HG02970 (cell line): ENCODE measurements around the gene RCSD1.

ENCODE experiments used
- ATAC-seq: cut with Tn5 transposase; IDR thresholded peaks from one replicate; pipeline ENCODE4 v1.9.1; 2021; ENCODE audit warnings: mild to moderate bottlenecking, moderate library complexity, moderate number of reproducible peaks; ENCODE audit not compliant: unreplicated experiment, low FRiP score

Gene RCSD1

DNA sequence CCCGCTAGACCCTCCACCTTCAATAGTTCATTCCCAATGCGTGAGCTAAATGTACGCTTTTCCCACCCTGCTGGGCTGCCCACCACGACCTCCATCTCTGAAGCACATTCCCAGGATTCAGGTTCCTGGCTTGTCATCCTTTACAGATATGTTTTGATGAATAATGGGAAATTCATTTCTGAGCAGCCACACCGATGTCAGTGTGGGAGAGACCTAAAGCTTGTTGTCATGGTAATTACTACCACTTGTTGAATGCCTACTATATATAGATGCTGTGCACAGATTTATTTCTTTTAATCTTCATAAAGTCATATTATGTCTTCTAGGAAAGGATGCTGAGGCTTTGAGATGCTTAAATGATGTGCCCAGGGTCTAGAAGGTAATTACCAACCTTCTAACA, 8.0 kb downstream of the RCSD1 start:
- no peak for ATAC-seq

DNA sequence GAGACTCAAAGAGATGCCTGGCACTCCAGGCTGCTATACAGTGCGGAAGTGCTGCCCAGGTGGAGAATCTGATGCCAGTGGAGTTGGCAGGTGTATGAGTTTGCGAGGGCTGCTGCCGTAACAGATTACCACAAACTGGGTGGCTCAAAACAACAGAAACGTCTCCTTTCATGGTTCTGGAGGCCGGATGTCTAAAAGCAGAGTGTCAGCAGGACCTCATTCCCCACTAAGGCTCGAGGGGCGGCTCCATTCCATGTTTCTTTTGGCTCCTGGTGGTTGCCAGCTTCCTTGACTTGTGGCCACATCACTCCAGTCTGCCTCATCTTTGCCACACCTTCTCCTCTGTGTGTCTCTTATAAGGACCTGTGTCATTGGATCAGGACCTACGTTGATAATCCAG, 10.0 kb downstream of the RCSD1 start:
- no peak for ATAC-seq

DNA sequence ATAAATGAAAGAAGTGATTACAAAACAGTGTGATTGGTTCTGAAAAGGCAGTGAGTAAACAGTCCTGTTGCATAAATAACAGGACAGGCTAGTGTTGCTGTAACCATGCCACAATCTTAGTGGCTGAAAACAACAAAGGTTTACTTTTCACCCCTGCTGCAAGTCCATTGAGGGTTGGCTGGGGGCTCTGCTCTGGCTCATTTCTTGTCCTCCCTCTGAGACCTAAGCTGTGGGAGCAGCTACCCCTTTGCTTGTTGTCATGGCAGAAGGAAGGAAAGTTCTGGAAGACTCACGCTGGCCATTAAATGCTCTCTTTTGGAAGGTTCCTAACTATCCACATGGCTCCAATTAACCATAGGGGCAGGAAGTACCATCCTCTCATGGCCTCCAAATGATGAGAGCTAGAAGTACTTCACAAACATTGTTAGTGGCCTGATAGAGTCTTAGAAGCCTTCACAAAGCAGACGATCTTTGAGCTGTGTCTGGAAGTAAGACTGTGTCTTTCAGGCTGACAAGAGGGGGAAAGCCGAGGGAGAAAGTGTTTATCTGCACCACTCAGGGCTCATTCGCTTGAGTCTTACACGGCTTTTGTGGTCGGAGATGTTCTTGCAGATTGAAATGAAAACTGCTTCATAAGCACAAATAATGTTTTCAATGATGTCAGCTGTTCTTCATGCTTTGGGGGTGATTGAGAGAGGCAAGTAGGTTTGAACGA, 11.9 kb downstream of the RCSD1 start:
- ATAC-seq, result no peak

DNA sequence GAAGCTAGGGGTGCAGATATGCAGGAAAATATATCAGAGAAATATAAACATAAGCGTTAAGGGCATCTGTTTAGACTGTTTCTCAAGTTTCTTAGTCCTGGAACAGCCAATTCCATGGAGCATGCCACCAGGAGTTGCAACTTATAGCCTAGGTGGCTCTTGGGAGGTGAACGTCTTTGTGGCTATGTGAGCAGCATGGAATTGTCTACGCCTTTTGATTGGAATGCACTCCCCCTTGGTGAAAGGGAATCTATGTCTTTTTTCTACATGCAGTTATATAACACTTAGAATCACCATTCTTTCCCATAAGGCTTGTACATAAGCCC, 12.4 kb downstream of the RCSD1 start:
- ATAC-seq, result no peak

DNA sequence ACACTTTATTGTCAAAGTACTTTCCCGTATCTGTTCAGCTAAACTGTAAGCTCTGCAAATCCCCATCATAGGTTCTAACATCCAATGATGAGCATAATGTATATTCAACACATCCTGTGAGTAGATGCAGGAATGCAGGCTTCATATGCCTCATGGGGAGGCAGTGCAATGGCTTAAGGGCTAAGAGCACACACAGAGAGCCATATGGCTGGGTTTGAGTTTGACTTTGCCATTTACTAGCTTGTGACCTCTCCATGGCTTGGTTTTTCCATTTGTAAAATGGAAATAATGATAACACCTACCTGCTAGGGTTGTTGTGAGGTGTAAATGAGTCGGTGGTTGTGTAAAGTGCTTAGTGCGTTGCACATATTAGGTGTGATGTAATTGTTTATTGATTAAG, 13.4 kb downstream of the RCSD1 start:
- no peak for ATAC-seq

DNA sequence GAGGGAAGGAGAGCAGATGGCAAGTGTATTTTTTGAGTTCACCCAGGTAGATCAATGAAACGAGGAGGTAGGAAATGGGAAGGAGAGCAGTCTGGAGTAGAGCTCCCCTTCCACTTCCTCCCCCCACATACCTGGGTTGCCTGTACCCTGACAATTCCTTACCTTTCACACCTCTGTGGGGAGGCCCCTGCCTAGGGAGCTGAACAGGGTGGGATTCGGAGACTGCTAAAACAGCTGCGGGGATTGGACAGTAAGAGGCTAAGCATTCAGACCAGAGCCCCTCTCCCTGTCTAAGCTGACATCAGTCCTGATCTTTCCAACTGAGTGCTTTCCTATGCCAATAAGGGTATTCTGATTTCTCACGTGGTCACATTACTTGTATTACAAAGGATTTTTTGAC, 14.5 kb downstream of the RCSD1 start:
- ATAC-seq, result no peak

DNA sequence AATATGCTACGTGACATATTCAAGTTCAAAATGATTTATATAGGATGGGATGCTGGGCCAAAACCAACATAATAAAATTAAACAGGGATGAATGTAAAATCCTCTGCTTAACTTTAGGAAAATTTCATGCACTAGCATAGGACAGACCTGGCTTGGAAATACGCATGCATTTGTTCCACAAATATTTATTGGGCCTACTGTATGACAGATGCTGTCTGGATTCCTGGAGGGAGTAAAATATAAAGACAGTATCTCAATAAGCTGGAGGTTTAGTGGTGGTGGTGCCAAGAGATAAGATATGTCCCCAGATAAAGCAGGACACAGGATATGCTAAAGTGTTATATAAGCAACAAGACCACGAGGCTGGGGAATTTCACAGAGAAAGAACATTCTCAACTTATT, 15.1 kb downstream of the RCSD1 start:
- no peak for ATAC-seq

DNA sequence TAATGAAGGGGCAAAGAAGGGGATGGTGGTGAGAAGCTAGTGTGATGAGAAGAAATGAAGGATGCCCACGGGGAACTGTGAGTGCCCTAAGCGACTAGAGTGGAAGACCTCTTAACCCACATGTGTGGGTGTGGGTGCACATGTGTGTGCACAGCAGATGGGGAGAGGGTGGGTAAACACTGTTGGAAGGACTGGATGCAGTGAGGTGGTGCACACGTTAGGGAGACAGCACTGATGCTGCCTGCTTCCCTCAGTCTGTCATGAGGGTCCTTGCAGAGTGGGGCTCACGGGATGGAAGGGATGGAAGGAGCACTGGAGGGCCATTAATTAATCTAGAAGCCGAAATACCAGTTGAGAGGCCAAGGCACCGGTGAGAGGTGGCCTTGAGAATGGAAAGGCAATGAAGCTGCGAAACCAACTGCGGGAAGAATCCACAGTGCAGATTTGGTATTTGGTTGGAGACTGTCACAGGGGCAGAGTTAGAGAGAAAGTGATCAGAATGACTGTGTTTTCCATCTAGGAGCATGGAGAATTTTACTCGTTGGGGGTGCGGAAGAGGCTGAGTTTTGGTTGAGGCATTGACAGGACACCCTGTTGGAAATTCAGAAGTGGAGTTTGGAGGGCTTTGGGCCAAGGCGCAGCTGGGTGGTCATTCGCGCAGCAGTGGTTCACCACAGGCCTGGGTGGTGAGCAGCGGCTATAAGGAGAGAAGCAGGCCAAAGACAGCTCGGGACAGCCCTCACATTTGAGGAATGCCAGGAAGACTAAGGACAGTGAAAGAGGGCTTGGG, 15.8 kb downstream of the RCSD1 start:
- no peak for ATAC-seq

DNA sequence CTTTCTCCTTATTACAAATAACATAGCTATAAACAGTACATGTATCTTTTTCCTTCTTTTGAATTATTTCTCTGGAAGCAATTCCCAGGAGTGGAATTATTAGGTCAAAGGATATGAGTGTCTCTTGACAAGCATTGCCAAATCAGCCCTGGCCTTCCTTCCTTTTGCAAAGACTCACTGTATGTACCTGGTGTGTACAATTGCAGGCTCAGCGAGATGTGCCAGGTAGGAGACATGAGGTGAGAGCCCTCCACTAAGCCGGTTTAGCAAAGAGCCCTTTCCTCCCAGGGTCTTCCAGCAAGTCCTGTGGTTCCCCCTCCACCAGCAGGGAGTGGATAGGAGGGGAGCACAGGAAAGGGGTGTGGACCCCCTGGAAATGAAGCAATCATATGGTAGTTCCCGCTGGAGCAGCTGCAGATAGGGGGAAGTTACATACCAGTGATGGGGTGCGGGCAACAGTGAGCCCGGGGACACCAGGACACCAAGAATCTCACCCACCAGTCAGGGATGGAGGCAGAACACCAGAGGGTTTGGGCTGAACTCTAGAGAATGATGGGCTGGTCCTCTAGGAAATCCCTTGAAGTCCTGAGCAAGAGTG, 18.3 kb downstream of the RCSD1 start:
- no peak for ATAC-seq

DNA sequence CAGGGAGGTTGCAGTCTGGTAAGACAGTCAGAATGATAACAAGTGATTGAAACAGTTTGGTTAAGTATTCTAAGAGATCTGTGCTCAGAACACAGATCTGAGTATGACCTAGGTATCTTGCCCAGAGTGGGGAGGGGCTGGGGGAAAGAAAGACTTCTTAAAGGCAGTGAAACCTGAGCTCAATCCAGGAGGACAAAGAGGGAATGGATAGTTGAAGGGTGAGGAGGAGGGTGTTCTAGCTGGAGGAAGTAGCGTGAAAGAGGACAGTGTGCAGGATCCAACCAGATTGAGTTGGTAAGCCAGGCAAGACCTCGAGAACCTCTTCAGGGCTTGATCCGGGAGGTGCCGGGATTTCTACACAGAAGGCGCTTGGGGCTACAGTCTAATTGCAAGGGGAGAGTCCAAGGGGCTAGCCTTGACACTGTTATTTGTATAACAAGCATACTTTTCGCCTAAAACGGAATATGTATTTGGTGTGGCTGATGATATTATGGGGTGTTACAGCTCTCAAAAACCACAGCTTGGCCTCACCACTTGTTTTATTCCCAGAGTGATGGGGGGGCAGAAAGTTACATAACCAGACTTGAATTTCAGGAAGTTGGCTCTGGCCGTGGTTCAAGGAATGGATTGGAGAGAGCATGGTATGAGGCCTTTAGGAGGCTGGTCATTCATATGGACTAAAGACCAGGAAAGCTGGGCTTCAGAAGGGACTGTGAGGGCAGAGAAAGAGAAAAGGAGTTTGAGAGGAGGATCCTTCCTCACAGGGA, 19.1 kb downstream of the RCSD1 start:
- ATAC-seq, result no peak

DNA sequence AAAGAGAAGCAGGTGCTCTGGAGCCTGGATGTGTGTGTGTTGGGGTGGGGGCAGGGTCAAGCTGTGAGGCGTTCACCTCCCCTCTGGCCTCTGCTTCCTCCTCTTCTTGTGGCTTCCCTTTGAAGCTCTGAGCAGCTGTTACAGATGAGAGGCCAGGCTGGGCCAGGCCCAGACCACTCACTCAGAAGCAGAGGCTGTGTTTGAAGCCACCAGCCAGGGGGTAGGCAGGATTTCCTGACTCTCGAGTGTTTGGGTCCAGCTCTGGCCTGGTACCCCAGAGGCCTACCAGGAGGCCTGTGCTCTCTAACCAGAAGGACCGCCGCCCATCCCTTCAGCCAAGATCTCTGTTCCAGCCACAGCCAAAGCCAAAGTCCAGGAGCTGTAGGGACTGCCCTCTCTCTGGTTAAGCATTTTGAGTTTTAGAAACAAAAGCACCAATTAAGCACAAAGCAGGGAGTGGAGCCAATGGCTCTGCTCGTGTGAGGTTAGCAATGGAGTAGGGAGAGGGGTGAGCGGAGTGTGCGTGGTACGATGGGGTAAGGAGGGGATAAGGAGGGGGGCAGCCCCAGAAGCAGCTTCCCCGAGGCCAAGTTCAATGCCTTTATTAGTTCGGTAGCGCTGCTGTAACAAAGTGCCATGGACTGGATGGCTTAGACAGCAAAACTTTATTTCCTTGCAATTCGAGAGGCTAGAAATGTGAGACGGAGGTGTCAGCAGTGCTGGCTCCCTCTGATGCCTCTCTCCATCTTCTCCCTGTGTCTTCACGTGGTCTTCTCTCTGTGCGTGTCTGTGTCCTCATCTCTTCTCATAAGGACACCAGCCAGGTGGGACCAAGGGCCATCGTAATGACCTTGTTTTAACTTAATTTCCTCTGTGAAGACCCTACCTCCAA, 20.5 kb downstream of the RCSD1 start:
- ATAC-seq, result no peak

DNA sequence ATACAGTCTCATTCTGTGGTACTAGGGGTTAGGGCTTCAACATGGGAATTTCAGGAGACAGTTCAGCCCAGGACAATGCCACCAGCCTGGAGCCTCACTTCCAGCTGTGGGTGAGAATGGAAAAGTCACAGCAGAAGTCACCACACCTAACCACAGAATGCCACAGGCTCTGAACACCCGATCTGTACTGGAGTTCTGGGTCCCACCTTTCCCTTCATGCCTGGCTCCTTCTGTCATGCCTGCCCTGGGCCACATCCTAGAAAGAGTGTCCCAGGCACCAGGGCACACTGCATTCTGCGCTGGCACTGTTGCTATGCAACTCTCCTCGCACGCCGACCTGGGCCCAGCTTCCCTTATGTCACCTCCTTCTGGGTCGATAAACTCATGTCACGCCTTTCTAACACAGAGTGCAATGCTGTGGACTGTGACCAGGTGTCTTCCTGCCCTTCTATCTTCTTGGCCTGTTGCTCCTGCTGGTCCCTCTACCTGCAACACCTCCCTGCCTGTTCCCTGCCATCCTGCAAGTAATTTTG, 21.2 kb downstream of the RCSD1 start:
- ATAC-seq, result no peak

DNA sequence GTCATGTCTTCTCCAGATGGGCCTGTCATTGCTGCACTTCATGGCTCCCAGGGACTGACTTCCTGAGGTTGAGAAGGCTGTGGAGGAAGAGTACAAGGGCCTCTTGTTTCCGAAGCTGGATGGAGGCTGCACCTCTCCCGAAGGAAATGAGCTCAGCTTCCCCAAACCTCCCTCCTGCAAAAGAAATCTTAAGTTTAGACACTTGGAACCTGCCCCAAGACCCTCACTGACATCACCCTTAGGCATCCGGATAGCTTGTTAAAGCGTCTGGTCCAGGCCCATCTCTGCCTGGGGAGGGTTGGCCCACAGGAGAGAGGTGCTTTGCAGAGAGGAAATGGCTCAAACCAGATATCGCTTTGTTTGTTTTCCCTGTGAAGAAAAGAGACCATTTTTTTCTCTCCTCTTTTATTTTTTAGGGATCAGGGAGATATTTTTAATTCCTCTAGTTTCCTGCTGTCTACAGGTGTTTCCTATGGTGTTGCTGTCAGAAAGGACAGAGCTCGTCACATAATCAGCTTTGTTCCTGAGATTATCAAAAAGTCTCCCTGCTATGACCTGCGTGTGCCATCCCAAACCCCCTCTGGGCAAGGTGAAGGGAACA, 25.0 kb downstream of the RCSD1 start:
- ATAC-seq, result no peak

DNA sequence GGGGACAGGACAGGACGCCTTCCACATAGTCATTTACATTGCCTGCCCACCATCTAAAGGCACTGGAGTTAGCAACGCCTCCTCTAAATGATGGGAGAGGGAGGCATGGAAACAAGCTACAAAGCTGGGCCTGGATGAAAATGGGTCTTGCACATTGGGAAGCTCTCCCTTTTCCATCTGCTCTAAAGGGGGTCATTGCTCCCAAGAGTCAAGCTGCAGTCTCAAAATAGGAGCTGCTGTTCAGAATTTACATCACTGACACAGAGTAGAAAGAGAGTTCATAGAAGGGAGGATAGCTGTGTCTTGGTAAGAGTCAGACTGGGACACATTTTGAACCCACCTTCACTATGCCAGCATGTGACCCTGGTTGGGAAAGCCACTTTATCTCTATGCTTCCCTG, 26.6 kb downstream of the RCSD1 start:
- ATAC-seq, result no peak

DNA sequence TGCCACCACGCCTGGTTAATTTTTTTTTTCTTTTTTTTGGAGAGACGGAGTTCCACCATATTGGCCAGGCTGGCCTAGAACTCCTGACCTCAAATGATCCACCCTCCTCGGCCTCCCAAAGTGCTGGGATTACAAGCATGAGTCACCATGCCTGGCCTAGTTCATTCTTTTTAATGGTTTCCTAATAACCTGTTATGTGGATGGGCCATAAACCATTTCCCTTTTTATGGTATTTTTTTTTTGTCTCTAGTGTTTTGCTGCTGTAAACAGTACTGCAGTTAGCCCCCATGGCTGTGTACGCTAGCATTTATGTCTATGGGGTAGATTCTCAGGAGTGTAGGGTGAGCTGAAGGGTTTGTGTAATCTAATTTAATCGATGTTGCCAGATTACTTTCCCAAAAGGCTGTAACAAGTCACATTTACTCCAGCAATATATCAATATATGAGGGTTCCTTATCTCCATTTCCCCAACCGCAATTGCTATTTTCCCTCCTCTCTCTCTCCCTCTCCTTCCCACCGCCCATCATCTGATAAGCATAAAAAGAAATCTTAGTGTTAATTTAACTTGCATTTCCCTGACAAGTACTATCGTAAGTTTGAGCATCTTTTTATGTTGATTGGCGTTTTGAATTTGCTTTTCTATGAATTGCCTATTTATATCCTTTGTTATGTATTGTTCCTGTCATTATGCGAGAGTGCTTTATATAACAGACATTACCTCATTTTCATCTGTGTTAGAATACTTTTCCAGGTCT, 28.7 kb downstream of the RCSD1 start:
- ATAC-seq, result no peak

DNA sequence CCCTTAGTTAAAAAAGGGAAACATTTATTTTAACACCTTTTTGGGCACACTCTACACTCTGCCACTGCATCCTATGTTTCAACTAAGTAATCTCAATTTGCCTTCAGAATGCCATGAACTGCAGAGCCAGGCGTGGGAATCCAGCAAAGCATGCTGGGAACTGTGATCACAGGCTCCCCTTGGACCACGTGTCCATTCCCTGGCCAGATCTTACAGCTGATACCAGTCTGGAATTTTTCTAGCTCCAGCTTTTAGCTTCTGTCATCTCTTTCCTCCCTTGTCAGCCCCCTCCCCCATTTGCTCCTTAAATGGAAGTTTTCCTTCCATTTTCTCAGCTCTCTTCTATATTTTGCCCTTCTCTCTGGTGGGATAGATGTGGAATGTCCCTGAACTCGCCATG, 29.4 kb downstream of the RCSD1 start:
- ATAC-seq, result no peak

DNA sequence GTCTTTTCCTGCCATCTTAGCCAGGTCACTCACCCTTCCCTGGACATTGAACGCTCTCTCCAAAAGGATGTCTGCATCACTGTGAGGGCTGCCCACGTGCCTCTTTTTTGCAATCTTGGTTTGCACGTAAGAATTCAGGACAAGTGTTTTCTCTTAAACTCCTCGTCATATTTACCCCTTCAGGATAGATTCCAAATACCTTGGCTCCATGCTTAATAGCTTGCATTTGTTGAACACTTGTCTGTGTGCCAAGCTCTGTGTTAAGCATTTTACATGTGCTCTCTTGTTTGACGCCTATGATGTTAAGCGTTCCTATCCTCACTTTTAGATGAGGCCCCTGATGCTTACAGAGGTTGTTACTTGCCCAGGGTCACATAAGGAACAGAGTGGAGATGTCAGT, 29.8 kb downstream of the RCSD1 start:
- ATAC-seq, result no peak

DNA sequence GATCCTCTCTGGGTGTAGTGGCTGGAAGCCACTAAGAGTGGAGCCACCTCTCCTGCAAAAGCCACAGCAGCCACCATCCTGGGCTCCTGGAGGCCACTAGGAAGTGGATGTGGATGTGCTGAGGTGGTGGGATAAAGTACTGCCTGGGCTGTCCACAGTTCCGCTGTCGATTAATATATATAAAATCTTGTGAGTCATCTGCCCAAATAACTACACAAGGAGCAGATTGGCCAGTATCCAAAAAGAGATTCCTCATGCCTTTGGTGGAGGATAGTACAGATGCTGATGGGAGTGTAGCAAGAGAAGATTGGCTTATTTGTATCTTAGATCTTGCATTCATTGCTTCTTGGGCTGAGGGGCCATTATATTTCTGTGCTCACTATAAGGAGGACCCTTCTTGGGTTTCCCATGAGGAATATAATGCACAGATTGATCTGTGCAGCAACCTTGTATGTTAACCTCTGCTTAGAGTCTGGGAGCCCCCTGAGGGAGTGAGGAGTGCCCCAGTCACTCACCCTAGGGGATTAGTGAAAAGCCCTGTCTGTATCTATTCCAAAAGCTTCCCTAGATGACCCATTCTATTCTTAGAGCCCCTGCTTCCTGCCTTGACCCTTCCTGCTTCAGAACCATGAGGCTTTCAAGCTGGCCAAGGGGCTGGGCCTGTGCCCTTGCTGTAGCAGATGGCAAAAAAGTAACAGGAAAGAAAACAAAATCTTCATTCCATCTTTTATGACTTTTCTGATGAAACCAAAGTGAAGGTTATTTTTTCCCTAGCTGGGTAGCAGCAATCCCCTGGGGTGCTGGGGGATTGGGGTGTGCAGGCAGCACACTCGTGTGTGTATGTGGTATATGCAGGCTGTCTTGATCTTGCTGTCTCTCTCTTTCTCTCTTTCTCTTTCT, 31.7 kb downstream of the RCSD1 start:
- ATAC-seq, result no peak
